HG02981 (cell line): ENCODE data around the gene SPDYE17.
"Not testable (repeated sequence)": the region's sequence is repeated elsewhere in the genome, so short reads cannot be mapped to it uniquely, and the experiment has no call there.

Experiments
- ATAC-seq: cut with Tn5 transposase; IDR thresholded peaks from one replicate; pipeline ENCODE4 v1.9.1; 2021; ENCODE audit warnings: mild to moderate bottlenecking, moderate library complexity; ENCODE audit not compliant: unreplicated experiment

The SPDYE17 gene

DNA sequence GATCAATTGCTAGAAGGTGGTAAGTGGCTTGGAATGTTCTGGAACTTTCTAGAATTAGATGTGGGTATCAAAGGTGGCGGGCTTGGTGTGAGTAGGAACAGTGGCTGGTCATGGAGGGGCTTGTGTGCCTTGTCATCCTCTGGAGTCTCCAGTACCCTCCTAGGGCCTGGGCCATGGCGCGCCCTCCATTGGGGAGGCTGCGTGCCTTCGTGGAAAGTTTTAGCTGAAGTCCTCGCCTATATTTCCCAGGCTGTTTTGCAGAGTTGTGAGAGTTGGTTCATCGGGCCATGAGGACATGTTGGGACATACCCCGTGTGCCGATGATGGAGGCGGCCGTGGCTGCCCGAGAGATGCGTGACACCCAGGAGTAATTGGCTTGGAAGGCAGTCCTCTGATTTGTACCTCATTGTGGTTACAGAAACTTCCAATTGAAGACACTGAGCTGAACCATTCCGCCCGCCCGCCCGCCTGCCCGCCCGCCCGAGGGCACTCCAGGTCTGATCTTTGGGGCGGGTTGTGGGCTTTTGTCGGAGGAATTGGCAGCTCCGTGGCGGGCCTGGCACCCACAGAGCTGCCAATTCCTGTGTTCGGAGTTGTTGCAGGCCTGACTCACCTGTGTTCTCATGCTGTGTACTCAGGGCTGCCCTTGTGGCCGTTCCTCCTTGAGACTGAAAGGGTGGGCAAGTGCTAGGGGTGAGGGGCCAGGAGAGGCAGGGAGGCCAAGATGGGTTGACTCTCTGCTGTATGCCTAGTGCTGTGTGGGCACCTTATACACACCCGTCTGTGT lies 57.2 kb downstream of the SPDYE17 start:
- ATAC-seq: not testable (repeated sequence)

DNA sequence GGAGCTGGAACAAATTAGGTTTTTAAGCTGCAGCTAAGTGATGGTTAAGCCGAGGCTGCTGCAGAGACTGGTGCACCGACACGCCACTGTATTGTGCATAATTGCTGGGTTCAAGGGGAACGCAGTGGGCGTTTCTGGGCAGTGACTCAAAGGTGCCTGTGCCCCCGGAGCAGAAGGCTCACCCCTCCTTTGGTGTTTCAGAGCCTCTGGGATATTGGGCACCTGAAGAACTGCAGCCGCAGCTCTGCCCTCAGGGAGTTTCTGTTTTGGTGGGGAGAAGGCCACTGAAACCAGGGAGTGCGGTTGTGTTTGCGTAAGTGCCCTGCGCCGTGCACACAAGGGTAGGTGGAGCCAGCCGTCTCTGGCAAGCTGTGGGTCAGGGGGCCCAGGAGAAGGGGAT lies 57.8 kb downstream of the SPDYE17 start:
- ATAC-seq: not testable (repeated sequence)

DNA sequence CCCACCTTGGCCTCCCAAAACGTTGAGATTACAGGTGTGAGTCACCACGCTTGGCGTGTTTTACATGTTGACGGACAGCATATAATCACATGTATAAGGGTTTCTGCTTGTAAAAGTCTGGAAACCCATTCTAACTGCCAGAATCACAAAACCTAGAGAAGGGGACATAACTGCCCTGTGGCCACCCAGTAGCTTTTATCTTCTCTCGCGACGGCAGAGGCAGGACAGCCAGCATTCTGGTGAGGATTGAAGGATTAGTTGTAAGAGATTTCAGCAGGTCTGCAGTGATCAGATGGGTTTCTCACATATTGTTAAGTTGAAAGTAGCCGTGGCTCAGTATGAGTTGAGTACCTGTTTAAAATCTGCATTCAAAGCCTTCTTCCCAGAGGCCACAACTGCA lies 59.8 kb downstream of the SPDYE17 start:
- not testable (repeated sequence) for ATAC-seq
